Suppressor macrophage (primary cell): ENCODE measurements around the gene GIMD1.

Source experiments
- DNase-seq, 4 experiments: peaks; one replicate each; pipeline ENCODE4 v3.0.0-alpha.2; 2020 to 2022

GIMD1 gene

DNA sequence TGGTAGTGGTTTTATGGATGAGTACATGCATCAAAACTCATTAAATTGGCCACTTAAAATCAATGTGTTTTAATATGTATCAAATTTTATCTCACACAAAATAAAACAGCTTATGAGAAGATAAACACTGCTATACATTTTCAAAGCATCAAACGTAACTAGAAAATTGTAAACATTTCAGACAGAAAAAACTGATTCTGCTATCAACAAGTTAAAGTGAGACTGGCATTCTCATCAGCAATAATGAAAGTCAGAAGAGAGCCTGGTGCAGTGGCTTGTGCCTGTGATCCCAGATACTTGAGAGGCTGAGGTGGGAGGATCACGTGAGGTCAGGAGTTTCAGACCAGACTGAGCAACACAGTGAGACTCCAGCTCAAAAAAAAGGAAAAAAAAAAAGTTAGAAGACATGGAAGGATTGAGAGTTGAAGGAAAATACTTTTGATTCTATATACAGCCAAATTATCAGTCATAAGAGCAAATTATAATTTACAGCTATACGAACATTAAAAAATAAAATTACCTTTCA lies 55.5 kb downstream of the GIMD1 start:
- DNase-seq = no peak

GRCh38 chr4:106312377-106312776 lies 56.2 kb downstream of the GIMD1 start:
- no peak for DNase-seq
